HG03565 (cell line): ENCODE measurements around the gene COX17.
A peak's percentile ranks its signal among the peaks of the same experiment; 100 is the strongest.
"Not testable (repeated sequence)": the region's sequence is repeated elsewhere in the genome, so short reads cannot be mapped to it uniquely, and the experiment has no call there.

ENCODE experiments used
- ATAC-seq: cut with Tn5 transposase; IDR thresholded peaks from one replicate; pipeline ENCODE4 v1.9.1; 2021; ENCODE audit warnings: mild to moderate bottlenecking, moderate library complexity; ENCODE audit not compliant: unreplicated experiment

COX17 gene

GRCh38 chr3:119676771-119677640, at the start of gene COX17:
COX17 (minus strand) TSS chr3:119677406; CDS start chr3:119677310, 96 bp downstream.
- peak; percentile 83 for ATAC-seq

GRCh38 chr3:119726909-119727308, 49.7 kb upstream of the COX17 start:
- no peak for ATAC-seq

- ATAC-seq: no peak
Measured at GRCh38 chr3:119723022-119723421, 45.8 kb upstream of the COX17 start.

GRCh38 chr3:119717520-119717919, 40.3 kb upstream of the COX17 start:
- no peak for ATAC-seq

- no peak for ATAC-seq
Measured at GRCh38 chr3:119716998-119717397, 39.8 kb upstream of the COX17 start.

- no peak for ATAC-seq
Measured at GRCh38 chr3:119715105-119715504, 37.9 kb upstream of the COX17 start.

GRCh38 chr3:119703820-119704531, 26.8 kb upstream of the COX17 start:
- ATAC-seq: no peak

GRCh38 chr3:119702530-119703527, 25.6 kb upstream of the COX17 start, which contains the start of gene CFAP91:
CFAP91 (plus strand) TSS chr3:119703022; CDS start chr3:119703099, 77 bp downstream.
- peak; percentile 67 for ATAC-seq

- no peak for ATAC-seq
Measured at GRCh38 chr3:119700920-119701734, 23.9 kb upstream of the COX17 start.

GRCh38 chr3:119700269-119700919, 23.2 kb upstream of the COX17 start:
- peak; percentile 27 for ATAC-seq

GRCh38 chr3:119697394-119697793, 20.2 kb upstream of the COX17 start:
- peak; percentile 45 for ATAC-seq

GRCh38 chr3:119695480-119695879, 18.3 kb upstream of the COX17 start:
- ATAC-seq: no peak

GRCh38 chr3:119690043-119690656, 12.9 kb upstream of the COX17 start:
- ATAC-seq: no peak

GRCh38 chr3:119683421-119683820, 6.2 kb upstream of the COX17 start:
- no peak for ATAC-seq

- peak; percentile 32 for ATAC-seq
Measured at GRCh38 chr3:119681279-119681678, 4.1 kb upstream of the COX17 start.

- no peak for ATAC-seq
Measured at GRCh38 chr3:119679874-119680273, 2.7 kb upstream of the COX17 start.

- ATAC-seq: not testable (repeated sequence)
Measured at GRCh38 chr3:119678209-119678608, 1.0 kb upstream of the COX17 start.

- ATAC-seq: no peak
Measured at GRCh38 chr3:119677641-119677934, 382 bp upstream of the COX17 start.

- ATAC-seq: no peak
Measured at GRCh38 chr3:119676020-119676419, 1.2 kb downstream of the COX17 start.
